Measurements from ENCODE around the gene PAQR4.

The PAQR4 gene

GRCh38 chr16:2973605-2974318 lies 4.6 kb downstream of the PAQR4 start:
- no peak for DNase-seq (ENCODE audit: low spot score)
- in situ Hi-C loops (cut with MboI; ENCODE audit: low sequenced_read_pairs, unreplicated experiment) = no loop called here
- no peak for TF ChIP-seq CTCF (IDR thresholded peaks at IDR 0.05; ENCODE audit: borderline replicate concordance, control extremely low read depth, extremely low read depth, insufficient read depth, missing control alignments)

- in situ Hi-C loops (cut with MboI; ENCODE audit: low sequenced_read_pairs, unreplicated experiment) = no loop called here
- DNase-seq (ENCODE audit: low spot score) = no peak
- TF ChIP-seq CTCF (IDR thresholded peaks at IDR 0.05; ENCODE audit: borderline replicate concordance, control extremely low read depth, extremely low read depth, insufficient read depth, missing control alignments) = no peak
Observed at GRCh38 chr16:2974319-2975056, 5.3 kb downstream of the PAQR4 start.

GRCh38 chr16:2975161-2975795 lies 6.1 kb downstream of the PAQR4 start:
- in situ Hi-C loops (cut with MboI; ENCODE audit: low sequenced_read_pairs, unreplicated experiment) = no loop called here
- no peak for TF ChIP-seq CTCF (IDR thresholded peaks at IDR 0.05; ENCODE audit: borderline replicate concordance, control extremely low read depth, extremely low read depth, insufficient read depth, missing control alignments)
- no peak for DNase-seq (ENCODE audit: low spot score)

GRCh38 chr16:2976201-2976600 lies 7.1 kb downstream of the PAQR4 start:
- in situ Hi-C loops (cut with MboI; ENCODE audit: low sequenced_read_pairs, unreplicated experiment) = no loop called here
- no peak for TF ChIP-seq CTCF (IDR thresholded peaks at IDR 0.05; ENCODE audit: borderline replicate concordance, control extremely low read depth, extremely low read depth, insufficient read depth, missing control alignments)
- DNase-seq (ENCODE audit: low spot score) = no peak

GRCh38 chr16:2976673-2977072 lies 7.5 kb downstream of the PAQR4 start:
- no peak for TF ChIP-seq CTCF (IDR thresholded peaks at IDR 0.05; ENCODE audit: borderline replicate concordance, control extremely low read depth, extremely low read depth, insufficient read depth, missing control alignments)
- in situ Hi-C loops (cut with MboI; ENCODE audit: low sequenced_read_pairs, unreplicated experiment) = no loop called here
- no peak for DNase-seq (ENCODE audit: low spot score)

GRCh38 chr16:2977440-2977839 lies 8.3 kb downstream of the PAQR4 start:
- no peak for DNase-seq (ENCODE audit: low spot score)

More at GRCh38 chr16:2977440-2977839, 8.3 kb downstream of the PAQR4 start:
- TF ChIP-seq CTCF (IDR thresholded peaks at IDR 0.05; ENCODE audit: borderline replicate concordance, control extremely low read depth, extremely low read depth, insufficient read depth, missing control alignments) = no peak
- in situ Hi-C loops (cut with MboI; ENCODE audit: low sequenced_read_pairs, unreplicated experiment) = no loop called here
